ENCODE results near the gene JUND.

- TF ChIP-seq CTCF (conservative IDR thresholded peaks at IDR 0.05; ENCODE audit: low read length) (no peak), EZH2phosphoT487 (IDR thresholded peaks at IDR 0.05; ENCODE audit: borderline replicate concordance, low read depth, low read length) (no peak)
These were observed 48.7 kb downstream of the JUND start for GRCh38 chr19:18232540-18233223.

All from OCI-LY7 (cell line).